Stimulated activated CD4-positive, alpha-beta T cell treated with anti-CD3 and anti-CD28 coated beads, Interleukin-15, amount 100 ng/mL, for 1 hour (primary cell): ENCODE results near the gene A3GALT2.
"Not testable (repeated sequence)": the region's sequence is repeated elsewhere in the genome, so short reads cannot be mapped to it uniquely, and the experiment has no call there.

ENCODE experiments used
- DNase-seq, 2 donors: peaks; one replicate each; pipeline ENCODE4 v3.0.0-alpha.2; 2020; ENCODE audit warnings: low read depth in 1 of 2, low spot score in 1 of 2

A3GALT2 gene

DNA sequence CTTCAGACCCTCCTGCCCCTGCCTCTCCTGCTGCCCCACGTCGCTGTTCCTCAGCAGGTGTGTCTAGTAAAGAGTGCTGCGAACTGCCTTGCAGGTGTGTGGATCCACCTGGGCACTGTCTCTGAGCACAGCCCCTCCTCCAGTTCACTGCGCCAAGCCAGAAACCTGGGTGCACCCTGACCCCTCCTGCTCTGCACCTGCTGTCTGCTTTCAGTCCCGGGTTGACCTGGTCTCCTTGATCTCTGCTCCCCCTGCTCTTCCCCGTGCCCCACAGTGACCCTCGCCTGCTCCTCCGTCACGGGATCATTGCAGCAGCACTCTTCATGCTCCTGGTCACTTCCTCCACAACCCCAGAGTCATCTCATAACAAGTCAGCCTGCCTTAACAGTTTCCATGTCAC is 6.5 kb downstream of the A3GALT2 start:
- DNase-seq, result no peak

GRCh38 chr1:33312413-33312749 is 8.5 kb downstream of the A3GALT2 start:
- no peak for DNase-seq

GRCh38 chr1:33311706-33312412 is 9.0 kb downstream of the A3GALT2 start:
- DNase-seq, result no peak

- DNase-seq, result no peak
These were observed 10.2 kb downstream of the A3GALT2 start for GRCh38 chr1:33310702-33311101.

DNA sequence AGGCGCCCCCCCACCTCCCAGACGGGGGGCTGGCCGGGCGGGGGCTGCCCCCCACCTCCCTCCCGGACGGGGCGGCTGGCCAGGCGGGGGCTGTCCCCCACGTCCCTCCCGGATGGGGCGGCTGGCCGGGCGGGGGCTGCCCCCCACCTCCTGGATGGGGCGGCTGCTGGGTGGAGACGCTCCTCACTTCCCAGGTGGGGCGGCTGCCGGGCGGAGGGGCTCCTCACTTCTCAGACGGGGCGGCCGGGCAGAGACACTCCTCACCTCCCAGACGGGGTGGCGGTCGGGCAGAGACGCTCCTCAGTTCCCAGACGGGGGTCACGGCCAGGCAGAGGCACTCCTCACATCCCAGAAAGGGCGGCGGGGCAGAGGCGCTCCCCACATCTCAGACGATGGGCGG is 11.5 kb downstream of the A3GALT2 start:
- not testable (repeated sequence) for DNase-seq

GRCh38 chr1:33307494-33307864 is 13.4 kb downstream of the A3GALT2 start:
- DNase-seq, result no peak

DNA sequence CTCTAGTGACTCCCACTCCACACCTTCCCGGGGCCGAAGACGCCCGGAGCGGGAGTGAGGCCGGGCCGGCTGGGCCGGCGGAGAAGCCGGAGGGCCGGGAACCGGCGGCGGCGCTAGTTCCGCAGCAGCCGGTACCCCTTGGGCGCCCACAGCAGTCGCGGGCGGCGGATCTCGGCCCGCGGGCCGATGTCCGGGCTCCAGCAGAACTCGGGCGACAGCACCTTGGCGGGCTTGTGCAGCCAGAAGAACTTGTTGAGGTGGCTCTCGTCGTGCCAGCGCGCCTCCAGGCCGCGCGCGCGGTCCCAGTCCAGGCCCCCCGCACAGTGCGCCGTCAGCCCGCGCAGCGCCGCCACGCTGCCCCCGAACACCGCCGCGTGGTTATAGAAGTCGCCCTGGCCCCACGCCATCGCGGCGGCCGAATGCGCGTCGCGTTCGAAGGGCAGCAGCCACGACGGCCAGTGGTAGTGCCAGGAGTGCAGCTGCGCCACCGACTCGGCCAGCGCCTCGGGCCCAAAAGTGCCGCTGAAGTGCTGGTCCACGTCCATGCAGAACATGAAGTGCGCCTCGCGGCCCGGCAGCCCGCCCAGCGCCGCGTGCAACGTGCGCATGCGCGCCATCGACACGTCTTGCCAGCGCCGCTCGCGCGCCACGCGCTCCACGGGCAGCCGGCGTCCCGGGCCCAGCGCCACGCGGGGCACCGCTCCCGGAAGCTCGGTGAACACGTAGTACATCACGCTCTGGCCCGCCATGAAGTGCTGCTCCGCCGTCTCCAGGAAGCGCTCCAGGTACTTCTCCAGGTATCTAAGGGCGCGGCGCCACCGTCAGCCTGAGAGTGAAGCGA is 14.0 kb downstream of the A3GALT2 start:
- DNase-seq, result no peak

DNA sequence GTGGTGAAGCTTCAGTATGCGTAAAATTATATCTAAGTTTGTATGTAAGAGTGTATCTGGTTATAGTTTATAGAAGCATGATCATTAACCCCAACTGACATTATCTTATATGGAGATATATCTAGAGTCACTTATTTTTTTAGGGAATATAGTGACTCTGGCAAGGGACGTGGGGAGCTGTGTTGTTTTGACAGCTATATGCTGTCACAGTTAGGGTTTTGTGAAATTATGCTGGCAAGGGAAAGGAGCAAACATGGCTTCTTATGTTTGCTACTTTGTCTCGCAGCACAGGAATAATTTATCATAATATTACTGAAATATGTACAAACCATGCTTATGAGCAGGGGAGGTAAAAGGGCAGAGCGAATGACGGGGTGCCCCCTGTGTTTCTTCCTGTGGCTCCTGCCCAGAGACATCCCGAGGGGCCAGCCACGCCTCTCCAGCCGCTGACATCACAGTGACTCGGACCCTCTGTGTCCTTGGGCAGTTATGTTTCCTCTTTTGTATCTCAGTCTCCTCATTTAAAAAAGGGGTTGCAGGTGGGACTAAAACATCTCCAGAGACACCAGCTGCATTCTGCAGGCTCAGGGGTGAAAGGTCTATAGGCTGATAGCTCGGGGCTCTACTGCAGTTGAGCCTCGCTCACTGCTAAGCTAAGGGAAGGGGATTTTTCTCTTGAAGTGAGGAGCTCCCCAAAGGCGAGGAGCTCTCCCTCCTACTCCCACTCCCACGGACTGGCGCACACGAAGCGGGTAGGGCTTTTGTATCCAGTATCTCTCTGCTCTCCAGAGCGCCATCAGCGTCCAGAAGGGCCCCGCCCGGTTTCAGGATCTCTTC is 14.9 kb downstream of the A3GALT2 start:
- no peak for DNase-seq

- DNase-seq, result no peak
These were observed 15.9 kb downstream of the A3GALT2 start for GRCh38 chr1:33305016-33305415.

DNA sequence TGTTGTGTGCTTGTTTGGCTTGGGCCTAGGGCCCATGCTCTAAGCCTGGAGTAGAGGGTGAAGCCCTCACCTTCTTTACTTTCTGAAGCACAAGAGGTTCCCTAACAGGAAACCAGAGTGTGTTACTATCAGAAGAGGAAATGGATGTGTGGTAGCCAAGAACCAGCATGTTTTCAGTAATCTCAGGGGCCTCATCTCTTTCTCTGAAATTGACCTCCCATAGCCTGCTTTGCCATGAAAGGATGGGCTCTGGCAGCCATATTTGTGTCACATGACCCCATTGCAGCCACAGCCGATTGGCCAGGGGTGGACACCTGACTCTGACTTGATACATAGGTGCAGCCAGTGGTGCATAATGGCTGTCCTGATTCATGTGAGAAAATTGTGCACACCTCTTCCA is 18.6 kb downstream of the A3GALT2 start:
- DNase-seq, result no peak

GRCh38 chr1:33301273-33301984 is 19.5 kb downstream of the A3GALT2 start:
- DNase-seq, result no peak

DNA sequence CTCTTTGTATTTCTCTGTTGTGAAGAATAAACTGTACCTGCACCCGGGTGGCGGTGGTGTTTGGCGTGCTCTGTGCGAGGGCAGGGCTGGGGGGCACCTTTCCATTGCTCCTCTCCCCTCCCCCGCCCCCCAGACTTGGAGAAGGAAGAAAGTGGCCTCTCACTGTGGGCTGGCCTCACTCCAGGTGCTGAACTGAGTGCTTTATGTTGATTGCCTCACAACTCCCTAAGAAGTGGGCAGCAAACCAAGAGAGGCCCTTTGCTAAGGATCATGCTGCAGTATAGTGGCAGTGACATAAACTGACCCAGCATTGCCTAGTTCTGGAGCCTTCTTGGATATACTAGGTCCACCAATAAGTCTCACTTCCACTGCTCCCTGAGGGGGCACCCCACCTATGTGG is 20.2 kb downstream of the A3GALT2 start:
- no peak for DNase-seq

GRCh38 chr1:33299461-33300155 is 21.3 kb downstream of the A3GALT2 start:
- no peak for DNase-seq

DNA sequence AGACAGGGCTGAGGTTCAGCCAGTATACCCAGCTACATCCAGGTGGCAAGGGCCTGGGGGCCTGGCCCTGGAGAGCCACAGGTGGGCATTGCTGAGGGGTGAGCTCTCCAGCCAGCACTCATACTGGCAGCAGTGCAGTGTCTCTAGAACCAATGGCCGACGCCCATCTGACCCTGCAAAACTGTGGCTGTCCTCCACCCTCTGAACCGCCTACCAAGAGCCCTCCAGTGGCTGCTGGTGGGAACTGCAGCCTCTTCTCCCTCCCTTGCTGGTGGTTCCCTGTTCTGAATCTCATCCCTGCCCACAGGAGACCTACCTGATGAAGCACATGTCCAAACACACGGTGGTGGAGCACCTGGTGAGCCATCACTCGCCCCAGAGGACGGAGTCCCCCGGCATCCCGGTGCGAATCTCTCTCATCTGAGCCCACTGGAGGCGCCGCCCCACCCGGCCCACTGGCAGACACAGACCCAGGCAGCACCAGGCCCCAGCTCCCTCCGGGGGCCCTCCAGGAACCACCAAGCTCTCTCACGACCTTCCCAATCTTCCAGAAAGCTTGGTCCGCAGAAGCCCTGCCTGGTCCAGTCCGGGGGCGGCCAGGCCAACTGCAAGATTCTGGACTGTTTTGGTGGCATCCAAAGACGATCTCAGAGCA is 22.1 kb downstream of the A3GALT2 start:
- peak; percentile 21 to 43 for DNase-seq

DNA sequence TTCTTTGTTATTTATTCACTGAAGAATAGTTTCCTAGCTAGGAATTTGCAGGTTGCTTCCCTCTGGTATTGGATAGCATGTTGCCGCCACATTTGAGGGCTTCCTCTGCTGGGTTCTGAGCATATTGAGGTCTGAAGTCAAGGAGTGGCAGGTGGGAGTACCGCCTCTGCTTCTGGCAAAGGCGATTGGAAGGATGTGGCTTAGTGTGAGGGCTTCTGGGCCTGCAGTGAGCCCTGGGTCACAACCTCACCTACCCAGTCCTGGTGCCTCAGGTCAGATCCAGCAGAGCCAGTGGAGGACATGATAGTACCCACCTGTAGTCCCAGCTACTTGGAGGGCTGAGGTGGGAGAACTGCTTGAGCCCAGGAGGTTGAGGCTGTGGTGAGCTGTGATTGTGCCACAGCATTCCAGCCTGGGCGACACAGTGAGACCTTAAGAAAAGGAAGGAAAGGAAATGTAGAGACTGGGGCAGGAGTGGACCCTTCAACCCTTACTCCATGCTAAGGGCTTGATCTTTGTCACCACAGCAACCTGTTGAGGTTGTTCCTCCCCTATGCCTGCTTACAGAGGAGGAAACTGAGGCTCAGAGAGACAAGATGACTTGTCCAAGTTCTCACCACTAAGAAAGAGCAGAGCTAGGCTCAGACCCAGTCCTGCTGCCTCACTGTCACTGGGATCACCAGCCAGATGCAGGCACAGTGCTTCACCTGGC is 22.8 kb downstream of the A3GALT2 start:
- no peak for DNase-seq

- no peak for DNase-seq
These were observed 24.1 kb downstream of the A3GALT2 start for GRCh38 chr1:33296824-33297223.

GRCh38 chr1:33296082-33296458 is 24.8 kb downstream of the A3GALT2 start:
- DNase-seq, result no peak

GRCh38 chr1:33295450-33296081 is 25.3 kb downstream of the A3GALT2 start:
- peak; percentile 75 to 82 for DNase-seq

- DNase-seq, result no peak
These were observed 25.9 kb downstream of the A3GALT2 start for GRCh38 chr1:33295023-33295422.
